Naive thymus-derived CD4-positive, alpha-beta T cell (primary cell): ENCODE measurements around the gene TOR4A. TPM values are rescaled to one million over a fixed set of nuclear protein-coding genes. Genes with fewer than 3 reads are reported as not detected.

Experiments
- ATAC-seq: fragments of 150-1000 bp; cut with Tn5 transposase; 2 replicates; pipeline ENCODE4 v1.10.0; 2021; ENCODE audit warnings: mild to moderate bottlenecking, moderate library complexity
- CTCF ChIA-PET: fragments of 350-600 bp; sonication (Branson Sonifier 250); formaldehyde crosslinking; loops from one replicate; lab custom pipeline; 2021; ENCODE audit warnings: antibody characterized with exemption; lab: Charles Lee
- POLR2A ChIA-PET: fragments of 350-600 bp; sonication (Branson Sonifier 250); formaldehyde crosslinking; loops from one replicate; lab custom pipeline; 2021; ENCODE audit warnings: antibody characterized with exemption, inconsistent platforms; lab: Charles Lee
- DNase-seq, 9 donors: peaks; one replicate each; pipeline versions ENCODE4 v3.0.0 to v3.0.0-alpha.2; 2020 to 2022; ENCODE audit warnings: mixed read lengths in 1 of 9
- H3K27ac ChIP-seq: one replicate; pipeline ENCODE4 v1.7.0; 2013; ENCODE audit warnings: mild to moderate bottlenecking, low read depth, low read length, moderate library complexity
- H3K27me3 ChIP-seq, 2 donors: one replicate each; pipeline ENCODE4 v1.7.0; 2013; ENCODE audit warnings: low read length in 2 of 2, mild to moderate bottlenecking in 2 of 2, moderate library complexity in 2 of 2; ENCODE audit not compliant: control insufficient read depth in 2 of 2, insufficient read depth in 2 of 2
- H3K36me3 ChIP-seq, 3 experiments: 1 replicate in 2 of 3; 2 replicates in 1 of 3; pipeline ENCODE4 v1.7.0; 2013; ENCODE audit warnings: low read length in 3 of 3, mild to moderate bottlenecking in 3 of 3, moderate library complexity in 1 of 3; ENCODE audit not compliant: insufficient read depth in 3 of 3, control insufficient read depth in 2 of 3
- H3K4me1 ChIP-seq, 2 donors: one replicate each; pipeline ENCODE4 v1.7.0; 2013; ENCODE audit warnings: low read length in 2 of 2, mild to moderate bottlenecking in 2 of 2, moderate library complexity in 1 of 2; ENCODE audit not compliant: control insufficient read depth in 2 of 2, insufficient read depth in 2 of 2
- H3K4me3 ChIP-seq: 2 replicates; pipeline ENCODE4 v1.7.0; 2013; ENCODE audit warnings: mild to moderate bottlenecking, low read length
- H3K9me3 ChIP-seq, 3 experiments: 1 replicate in 2 of 3; 2 replicates in 1 of 3; pipeline ENCODE4 v1.7.0; 2013; ENCODE audit warnings: low read length in 3 of 3; ENCODE audit not compliant: control insufficient read depth in 2 of 3
- H3K27ac Mint-ChIP-seq, 9 donors: one replicate each; pipeline ENCODE4 v1.8.0; 2020 to 2022; ENCODE audit warnings: mixed read lengths in 9 of 9, mild to moderate bottlenecking in 8 of 9, moderate library complexity in 5 of 9, inconsistent platforms in 2 of 9
- H3K27me3 Mint-ChIP-seq, 5 donors: one replicate each; pipeline ENCODE4 v1.8.0; 2021 to 2022; ENCODE audit warnings: mixed read lengths in 5 of 5, mild to moderate bottlenecking in 1 of 5
- H3K36me3 Mint-ChIP-seq, 5 donors: one replicate each; pipeline ENCODE4 v1.8.0; 2020 to 2022; ENCODE audit warnings: mixed read lengths in 5 of 5, mild to moderate bottlenecking in 3 of 5, inconsistent platforms in 1 of 5
- H3K4me1 Mint-ChIP-seq, 7 donors: one replicate each; pipeline ENCODE4 v1.8.0; 2020 to 2022; ENCODE audit warnings: mixed read lengths in 7 of 7, mild to moderate bottlenecking in 3 of 7, inconsistent platforms in 1 of 7
- H3K4me3 Mint-ChIP-seq, 10 donors: one replicate each; pipeline ENCODE4 v1.8.0; 2020 to 2022; ENCODE audit warnings: mild to moderate bottlenecking in 10 of 10, mixed read lengths in 10 of 10, moderate library complexity in 6 of 10, inconsistent platforms in 2 of 10
- H3K9me3 Mint-ChIP-seq, 11 donors: one replicate each; pipeline ENCODE4 v1.8.0; 2020 to 2022; ENCODE audit warnings: mixed read lengths in 11 of 11, mild to moderate bottlenecking in 4 of 11, inconsistent platforms in 1 of 11, moderate library complexity in 1 of 11
- intact Hi-C, 2 donors: fragments of 100-400 bp; cut with micrococcal nuclease; formaldehyde crosslinking; loops; one replicate each; pipeline ENCODE4 v1.15.1; 2023
- polyA plus RNA-seq, 2 donors: library from polyadenylated mRNA; unstranded; fragments of 300-500 nt; fragmentation: Illumina TruSeq; gene quantifications; one replicate each; pipeline ENCODE4 v1.2.3, GENCODE V29; 2021
- total RNA-seq, 6 experiments: library from RNA in 5 of 6; stranded (reverse) in 5 of 6; gene quantifications; 1 replicate in 5 of 6; 2 replicates in 1 of 6; pipeline ENCODE4 v1.2.3 and lab custom pipeline; 2021 to 2026

Gene TOR4A
- total and polyA plus RNA-seq, 7 experiments from 2014 or later = 0.07 to 16.6 (median 1.7) TPM; not detected in 1

GRCh38 chr9:137313956-137314560, 36.5 kb downstream of the TOR4A start:
- ChIA-PET POLR2A (no interaction called here), CTCF (no interaction called here)
- Mint-ChIP-seq H3K27ac (no peak overlapping the region), H3K36me3 (no peaks in the 10 kb centered on the region), H3K4me3 (peak overlapping the region in 1 of 10 donors; percentile 38), H3K4me1 (peaks cover 0 to 2% (median 0%) of the 10 kb centered on the region in 7 donors), H3K27me3 (peaks cover 0 to 3% (median 0%) of the 10 kb centered on the region in 5 donors), H3K9me3 (no peaks in the 10 kb centered on the region)
- no peak for ATAC-seq
- Histone ChIP-seq H3K36me3 (no peaks in the 10 kb centered on the region), H3K4me1 (no peaks in the 10 kb centered on the region), H3K27me3 (no peaks in the 10 kb centered on the region), H3K4me3 (no peak overlapping the region), H3K9me3 (no peaks in the 10 kb centered on the region), H3K27ac (no peak overlapping the region)
- no peak for DNase-seq
- intact Hi-C loops = no loop called here

- Mint-ChIP-seq H3K36me3 (no peaks in the 10 kb centered on the region), H3K4me1 (peaks cover 0 to 6% (median 0%) of the 10 kb centered on the region in 7 donors), H3K9me3 (no peaks in the 10 kb centered on the region), H3K27ac (no peak overlapping the region), H3K4me3 (peak overlapping the region in 1 of 10 donors; percentile 38), H3K27me3 (peaks cover 0 to 3% (median 0%) of the 10 kb centered on the region in 5 donors)
- H3K4me3 ChIP-seq = no peak overlapping the region
- ATAC-seq (no peak), DNase-seq (peak in 1 of 9 donors; percentile 8)
- H3K27ac ChIP-seq = no peak overlapping the region
- ChIA-PET POLR2A (no interaction called here), CTCF (no interaction called here)
- no peaks in the 10 kb centered on the region for H3K9me3 ChIP-seq
- H3K4me1 ChIP-seq = no peaks in the 10 kb centered on the region
- no peaks in the 10 kb centered on the region for H3K27me3 ChIP-seq
- intact Hi-C loops = no loop called here
- H3K36me3 ChIP-seq = no peaks in the 10 kb centered on the region
Observed at GRCh38 chr9:137314561-137315560, 37.3 kb downstream of the TOR4A start.

GRCh38 chr9:137315581-137316011, 38.1 kb downstream of the TOR4A start:
- no peak overlapping the region for H3K27ac ChIP-seq
- Mint-ChIP-seq H3K9me3 (no peaks in the 10 kb centered on the region), H3K4me1 (peaks cover 0 to 7% (median 3%) of the 10 kb centered on the region in 7 donors), H3K4me3 (peak overlapping the region in 1 of 10 donors; percentile 26), H3K27me3 (peaks cover 0 to 3% (median 0%) of the 10 kb centered on the region in 5 donors), H3K27ac (no peak overlapping the region), H3K36me3 (no peaks in the 10 kb centered on the region)
- ChIA-PET POLR2A (no interaction called here), CTCF (no interaction called here)
- H3K36me3 ChIP-seq = no peaks in the 10 kb centered on the region
- H3K4me3 ChIP-seq = no peak overlapping the region
- DNase-seq = no peak
- H3K4me1 ChIP-seq = peaks cover 0 to 5% of the 10 kb centered on the region in 2 donors
- H3K27me3 ChIP-seq = no peaks in the 10 kb centered on the region
- no peaks in the 10 kb centered on the region for H3K9me3 ChIP-seq
- ATAC-seq = no peak
- intact Hi-C loops = no loop called here

GRCh38 chr9:137316012-137316981, 38.8 kb downstream of the TOR4A start:
- H3K9me3 ChIP-seq = no peaks in the 10 kb centered on the region
- ChIA-PET CTCF (no interaction called here), POLR2A (no interaction called here)
- Mint-ChIP-seq H3K9me3 (no peaks in the 10 kb centered on the region), H3K4me1 (peaks cover 0 to 7% (median 5%) of the 10 kb centered on the region in 7 donors), H3K4me3 (peak overlapping the region in 2 of 10 donors; percentile 35 to 63), H3K27ac (no peak overlapping the region), H3K36me3 (no peaks in the 10 kb centered on the region), H3K27me3 (peaks cover 0 to 3% (median 0%) of the 10 kb centered on the region in 5 donors)
- H3K36me3 ChIP-seq = no peaks in the 10 kb centered on the region
- H3K4me3 ChIP-seq = no peak overlapping the region
- ATAC-seq (peak; percentile 12), DNase-seq (peak in 1 of 9 donors; percentile 15)
- H3K4me1 ChIP-seq = peaks cover 0 to 10% of the 10 kb centered on the region in 2 donors
- H3K27ac ChIP-seq = no peak overlapping the region
- intact Hi-C loops = no loop called here
- no peaks in the 10 kb centered on the region for H3K27me3 ChIP-seq

- Mint-ChIP-seq H3K36me3 (no peaks in the 10 kb centered on the region), H3K27ac (no peak overlapping the region), H3K4me3 (peak overlapping the region in 2 of 10 donors; percentile 35 to 63), H3K9me3 (no peaks in the 10 kb centered on the region), H3K4me1 (peaks cover 0 to 7% (median 5%) of the 10 kb centered on the region in 7 donors), H3K27me3 (peaks cover 0 to 3% (median 0%) of the 10 kb centered on the region in 5 donors)
- Histone ChIP-seq H3K4me3 (no peak overlapping the region), H3K36me3 (no peaks in the 10 kb centered on the region), H3K27me3 (no peaks in the 10 kb centered on the region), H3K27ac (no peak overlapping the region), H3K9me3 (no peaks in the 10 kb centered on the region), H3K4me1 (peaks cover 0 to 10% of the 10 kb centered on the region in 2 donors)
- ATAC-seq (no peak), DNase-seq (no peak)
- CTCF ChIA-PET = no interaction called here
- intact Hi-C loops = no loop called here
- POLR2A ChIA-PET = no interaction called here
Observed at GRCh38 chr9:137317021-137317717, 39.6 kb downstream of the TOR4A start.
